KG1 (cell line): ENCODE measurements around the gene HINT1.
"Not testable (repeated sequence)": the region's sequence is repeated elsewhere in the genome, so short reads cannot be mapped to it uniquely, and the experiment has no call there.

Experiments
- DNase-seq: peaks from one replicate; lab custom pipeline; 2025; lab: John Stamatoyannopoulos, UW

Gene HINT1

DNA sequence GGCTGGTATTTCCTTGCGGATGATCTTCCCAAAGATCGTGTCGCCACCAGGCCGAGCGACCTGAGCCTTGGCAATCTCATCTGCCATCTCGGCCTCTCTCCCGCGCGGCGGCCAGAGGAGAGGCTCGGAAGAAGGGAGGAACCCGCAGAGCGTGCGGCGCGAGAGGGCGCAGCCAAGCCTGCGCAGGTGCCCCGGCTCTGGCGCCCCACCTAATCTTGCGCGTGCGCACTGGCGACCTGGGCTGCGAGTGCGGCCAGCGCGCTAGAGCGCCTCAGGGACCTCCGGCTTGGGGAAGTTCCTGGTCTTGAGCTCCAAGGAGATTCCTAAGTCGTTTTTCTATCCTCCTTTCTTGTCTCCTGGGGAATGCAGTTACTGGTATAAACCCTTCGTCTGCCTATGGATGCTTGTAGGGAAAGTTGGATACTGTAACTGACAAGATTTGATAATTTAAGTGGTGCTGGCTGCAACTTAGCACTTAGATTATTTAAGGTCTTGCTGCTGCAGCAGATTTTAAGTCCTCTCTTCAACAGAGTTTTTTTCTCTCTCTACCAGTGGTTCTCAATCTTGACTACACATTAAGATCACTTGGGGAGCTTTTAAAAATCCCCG lies at the start of gene HINT1:
Gene HINT1, minus strand, starts transcription at position 138 of the 609 bp plus-strand sequence. Its CDS starts 51 bp downstream, at position 87.
- DNase-seq = peak; percentile 53

DNA sequence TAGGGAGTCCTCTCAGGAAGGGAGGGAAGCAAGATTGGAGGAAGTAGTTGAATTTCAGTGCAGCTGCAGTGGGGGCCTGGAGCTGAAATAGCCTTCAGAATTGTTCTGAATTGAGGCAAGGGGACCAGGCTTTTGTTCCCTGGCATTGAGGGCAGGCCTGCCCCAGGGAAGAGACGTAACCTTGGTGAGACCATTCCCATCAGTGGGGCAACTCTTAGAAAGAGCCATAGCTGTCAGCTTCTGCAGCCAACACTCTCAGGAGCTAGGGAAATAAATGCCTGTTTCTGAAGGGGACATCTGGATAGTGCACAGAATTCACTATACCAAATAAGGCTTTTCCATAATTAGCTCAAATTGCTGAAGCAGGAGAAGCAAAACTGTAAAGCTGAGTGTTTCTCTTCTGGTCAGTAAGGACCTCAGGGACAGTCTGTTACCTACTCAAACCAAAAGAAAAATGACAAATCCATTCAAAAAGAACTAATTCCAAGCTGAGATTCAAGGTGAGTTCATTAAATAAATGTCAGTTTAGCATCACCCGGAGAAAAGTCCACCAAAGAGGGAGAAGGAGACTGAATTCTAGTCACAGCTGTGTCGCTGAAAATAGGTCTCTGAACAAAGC lies 49.7 kb upstream of the HINT1 start:
- no peak for DNase-seq

DNA sequence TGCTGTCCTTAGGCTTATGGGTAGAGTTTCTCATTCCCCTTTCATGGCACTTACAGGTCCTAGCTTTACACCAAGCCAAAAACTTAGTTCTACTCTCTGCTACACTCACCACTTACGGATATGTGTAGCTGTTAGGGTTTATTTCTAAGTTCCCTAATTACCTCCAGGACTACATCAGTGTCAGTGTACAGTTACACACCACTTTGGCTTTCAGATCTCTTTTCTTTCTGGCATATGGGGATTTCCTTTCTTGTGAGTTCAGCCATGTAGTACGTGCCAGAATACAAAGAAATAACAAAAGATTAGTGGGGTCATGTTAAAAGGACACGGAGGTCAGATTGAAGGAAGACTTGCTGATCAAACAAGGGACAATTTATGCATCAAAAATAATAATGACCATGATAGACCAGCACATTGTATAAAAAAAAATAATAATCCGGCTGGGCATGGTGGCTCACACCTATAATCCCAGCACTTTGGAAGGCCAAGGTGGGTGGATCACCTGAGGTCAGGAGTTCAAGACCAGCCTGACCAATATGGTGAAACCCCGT lies 47.5 kb upstream of the HINT1 start:
- no peak for DNase-seq

DNA sequence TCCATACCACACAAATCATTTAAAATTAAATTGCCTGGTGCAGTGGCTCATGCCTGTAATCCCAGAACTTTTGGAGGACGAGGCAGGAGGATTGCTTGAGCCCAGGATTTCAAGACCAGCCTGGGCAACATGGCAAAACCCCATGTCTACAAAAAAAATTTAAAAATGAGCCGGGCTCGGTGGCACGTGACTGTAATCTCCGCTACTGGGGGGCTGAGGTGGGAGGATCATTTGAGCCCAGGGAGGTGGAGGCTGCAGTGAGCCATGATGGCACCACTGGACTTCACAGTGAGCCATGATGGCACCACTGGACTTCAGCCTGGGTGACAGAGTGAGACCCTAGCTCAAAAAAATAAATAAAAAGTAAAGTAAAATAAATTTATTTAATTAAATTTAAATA lies 46.6 kb upstream of the HINT1 start:
- DNase-seq = no peak

DNA sequence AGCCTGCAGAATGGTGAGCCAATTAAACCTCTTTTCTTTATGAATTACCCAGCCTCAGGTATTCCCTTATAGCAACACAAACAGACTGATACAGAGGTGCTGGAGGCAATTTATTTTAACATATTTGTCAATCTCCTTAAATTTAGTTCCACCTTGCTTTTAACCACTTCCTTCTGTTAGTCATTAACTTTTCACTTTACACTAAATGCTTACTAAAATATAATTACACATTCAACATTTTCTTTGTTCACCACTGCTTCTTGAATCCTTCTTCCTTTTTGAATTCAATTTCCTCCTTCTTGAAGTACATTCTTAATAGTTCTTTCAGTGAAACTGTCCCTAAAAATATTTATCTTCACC lies 45.1 kb upstream of the HINT1 start:
- no peak for DNase-seq

DNA sequence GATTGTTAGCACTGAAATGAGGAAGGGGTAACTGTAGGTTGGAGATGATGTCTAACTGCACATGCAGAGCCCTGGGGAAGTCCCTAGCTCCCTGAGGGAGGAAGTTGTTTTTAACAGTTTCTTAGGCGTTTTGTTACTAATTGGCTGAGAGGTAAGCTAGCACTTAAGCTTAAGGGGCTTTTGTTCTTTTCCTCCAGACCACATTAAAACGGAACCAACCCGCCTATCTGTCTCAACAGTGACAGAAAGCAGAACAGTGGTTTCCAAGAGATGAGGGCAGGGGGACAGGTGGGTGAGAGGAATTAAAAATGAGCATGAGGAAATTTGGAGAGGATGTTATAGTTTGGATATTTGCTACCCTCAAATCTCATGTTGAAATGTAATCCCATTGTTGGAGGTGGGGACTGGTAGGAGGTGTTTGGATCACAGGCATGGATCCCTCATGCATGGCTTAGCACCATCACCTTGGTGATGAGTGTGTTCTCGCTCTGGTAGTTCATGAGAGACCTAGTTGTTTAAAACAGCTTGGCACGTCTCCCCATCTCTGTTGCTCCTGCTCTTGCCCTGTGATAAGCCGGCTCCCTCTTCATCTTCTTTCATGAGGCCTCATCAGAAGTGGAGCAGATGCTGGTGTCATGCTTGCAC lies 44.6 kb upstream of the HINT1 start:
- DNase-seq = peak; percentile 9

DNA sequence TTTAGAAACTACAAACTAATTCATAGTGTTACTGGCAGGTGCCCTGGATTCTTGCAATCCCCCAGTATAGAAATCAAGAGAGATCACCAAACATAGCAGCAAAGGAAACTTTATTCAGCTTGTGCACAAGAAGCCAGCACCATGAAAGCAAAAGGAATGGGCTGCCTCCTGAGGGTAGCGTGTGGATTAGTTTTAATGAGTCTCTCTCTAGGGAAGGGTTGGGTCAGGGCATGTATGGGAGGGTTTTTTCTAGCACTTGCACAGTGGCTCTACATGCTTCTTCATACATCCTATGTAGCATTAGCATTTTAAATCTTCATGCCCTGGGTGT lies 44.1 kb upstream of the HINT1 start:
- DNase-seq = no peak

DNA sequence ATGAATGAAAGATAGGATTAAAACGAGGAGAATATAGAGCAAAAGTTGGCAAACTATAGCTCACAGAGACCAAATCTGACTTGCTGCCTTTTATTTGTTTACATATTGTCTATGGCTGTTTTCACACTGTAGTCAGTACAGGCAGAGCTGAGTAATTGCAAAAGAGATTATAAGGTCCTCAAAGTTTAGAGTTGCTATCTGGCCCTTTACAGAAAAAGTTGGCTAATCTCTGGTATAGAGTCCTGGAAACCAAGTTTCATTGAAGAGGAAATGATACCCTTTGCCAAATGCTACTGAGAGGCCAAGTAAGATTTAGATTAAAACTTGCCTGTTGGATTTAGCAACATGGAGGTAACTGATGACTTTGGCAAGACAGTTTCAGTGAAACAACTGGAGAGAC lies 41.7 kb upstream of the HINT1 start:
- DNase-seq = no peak

DNA sequence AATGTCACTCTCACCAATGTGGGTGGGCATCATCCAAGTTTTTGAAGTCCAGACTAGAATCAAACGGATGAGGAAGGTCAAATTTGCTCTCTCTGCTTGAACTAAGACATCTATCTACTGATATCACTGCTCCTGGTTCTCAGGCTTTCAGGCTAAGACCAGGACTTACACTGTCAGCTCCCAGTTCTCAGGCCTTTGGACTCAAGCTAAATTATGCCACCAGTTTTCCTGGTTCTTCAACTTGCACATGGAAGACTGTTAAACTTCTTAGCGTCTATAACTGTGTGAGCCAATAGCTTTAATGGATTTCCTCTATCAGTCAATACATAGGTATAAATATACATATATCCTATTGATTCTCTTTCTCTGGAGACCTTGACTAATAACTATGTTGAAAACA lies 41.0 kb upstream of the HINT1 start:
- DNase-seq = no peak

DNA sequence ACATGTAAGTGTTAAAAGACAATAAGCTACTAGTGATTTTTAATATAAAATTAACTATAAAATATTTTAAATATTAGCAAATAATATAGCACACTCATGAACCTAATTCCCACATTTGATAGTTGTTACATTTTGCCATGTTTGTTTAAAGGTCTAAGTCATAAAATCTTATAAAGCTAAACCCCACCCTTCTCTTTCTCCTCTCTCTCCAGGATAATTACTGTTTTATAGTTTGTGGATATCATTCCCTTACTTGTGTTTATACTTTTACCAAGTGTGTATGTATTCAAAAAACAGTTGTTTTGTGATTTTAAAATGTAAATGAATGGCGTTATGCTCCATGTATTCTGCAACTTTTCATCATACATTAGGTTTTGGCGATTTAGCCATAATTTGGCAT lies 39.9 kb upstream of the HINT1 start:
- DNase-seq = no peak

DNA sequence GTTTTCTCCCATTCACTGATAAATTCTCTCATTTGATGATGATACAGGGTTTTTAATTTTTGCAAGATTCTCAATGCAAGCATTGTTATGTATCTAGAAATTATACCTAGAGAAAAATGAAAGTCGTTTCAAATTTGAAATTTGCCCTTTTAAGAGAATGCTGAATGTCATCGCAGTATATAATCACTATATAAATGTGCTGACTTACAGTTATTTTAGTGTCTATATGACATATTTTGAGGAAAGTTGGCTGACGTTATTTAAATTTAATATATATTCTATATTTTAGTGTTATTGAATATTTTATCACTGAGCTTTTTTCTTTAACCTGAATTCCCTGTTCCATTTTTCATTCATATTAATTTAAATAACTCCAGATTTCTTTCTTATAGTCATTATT lies 35.5 kb upstream of the HINT1 start:
- no peak for DNase-seq

DNA sequence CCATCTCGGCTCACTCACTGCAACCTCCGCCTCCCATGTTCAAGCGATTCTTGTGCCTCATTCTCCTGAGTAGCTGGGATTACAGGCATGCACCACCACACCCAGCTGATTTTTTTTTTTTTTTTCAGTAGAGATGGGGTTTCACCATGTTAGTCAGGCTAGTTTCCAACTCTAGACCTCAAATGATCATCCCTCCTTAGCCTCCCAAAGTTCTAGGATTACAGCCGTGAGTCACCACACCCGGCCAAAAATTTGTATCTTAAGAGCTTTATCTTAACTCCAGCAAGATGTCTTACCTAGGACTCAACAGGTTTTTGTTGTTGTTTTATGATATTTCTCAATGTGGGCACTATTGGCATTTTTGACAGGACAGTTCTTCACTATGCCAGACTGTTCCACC lies 33.6 kb upstream of the HINT1 start:
- no peak for DNase-seq

DNA sequence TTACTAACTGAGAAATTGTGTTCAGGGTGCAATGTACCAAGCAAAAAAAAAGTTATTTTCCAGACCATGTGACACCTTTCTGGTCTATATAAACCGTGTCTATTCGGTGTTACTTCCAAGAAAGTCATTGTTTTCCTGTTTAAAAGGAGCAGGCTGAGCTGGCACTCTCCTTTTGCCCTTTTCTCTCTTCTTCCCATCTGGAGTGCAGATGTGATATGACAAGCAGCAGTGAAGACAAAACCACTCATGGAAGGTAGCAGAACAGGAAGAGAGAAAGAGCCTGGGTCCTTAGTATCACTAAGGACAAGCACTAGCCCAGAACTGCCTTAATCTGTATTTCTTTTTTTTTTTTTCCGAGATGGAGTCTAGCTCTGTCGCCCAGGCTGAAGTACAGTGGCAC lies 31.3 kb upstream of the HINT1 start:
- DNase-seq = no peak

DNA sequence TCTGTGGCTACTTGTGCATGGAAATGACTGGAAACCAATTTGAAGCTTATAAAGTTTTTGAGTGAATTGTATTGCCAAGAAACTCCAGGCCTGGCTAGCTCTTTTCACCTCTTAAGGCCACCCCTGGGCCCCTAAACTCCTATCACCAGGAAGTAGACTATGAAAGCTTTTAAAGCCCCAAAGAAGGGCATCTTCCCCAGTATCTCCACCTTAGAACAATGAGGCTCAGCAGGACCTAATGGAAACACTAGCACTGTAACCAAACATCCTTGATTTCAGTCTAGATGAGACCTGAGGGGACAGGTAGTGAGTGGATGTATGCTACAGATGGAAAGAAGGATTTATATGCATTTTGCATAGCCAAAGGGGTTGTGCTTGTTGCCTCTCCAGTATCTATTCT lies 30.6 kb upstream of the HINT1 start:
- DNase-seq = no peak

DNA sequence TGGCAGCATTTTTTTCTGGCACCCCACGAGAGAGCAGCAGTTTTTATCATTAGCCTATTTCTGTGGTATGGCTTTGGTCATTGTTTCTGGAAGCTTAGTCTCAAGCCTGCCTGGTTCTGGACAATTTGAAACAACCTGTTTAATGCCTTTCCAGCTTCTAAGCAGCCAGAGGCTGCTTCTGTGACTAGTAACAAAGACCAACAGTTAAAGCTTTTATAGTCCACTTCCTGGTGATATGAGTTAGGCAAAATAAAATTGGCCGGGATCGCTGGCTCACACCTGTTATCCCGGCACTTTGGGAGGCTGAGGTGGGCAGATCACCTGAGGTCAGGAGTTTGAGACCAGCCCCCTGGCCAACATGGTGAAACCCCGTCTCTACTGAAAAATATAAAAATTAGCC lies 29.7 kb upstream of the HINT1 start:
- no peak for DNase-seq

DNA sequence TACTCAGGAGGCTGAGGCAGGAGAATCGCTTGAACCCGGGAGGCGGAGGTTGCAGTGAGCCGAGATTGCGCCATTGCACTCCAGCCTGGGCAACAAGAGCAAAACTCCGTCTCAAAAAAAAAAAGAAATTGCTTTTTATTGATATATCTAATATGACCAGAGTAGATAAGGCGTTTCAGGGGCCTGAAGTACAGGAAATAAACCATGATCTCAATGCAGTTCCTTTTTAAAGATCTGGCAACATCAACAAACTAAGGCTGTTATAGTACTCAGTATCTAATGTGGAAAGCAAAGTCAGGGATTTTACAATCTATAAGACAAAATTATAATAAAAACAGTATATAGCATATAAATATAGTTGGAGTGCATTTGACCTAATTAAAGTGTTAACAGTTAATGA lies 28.8 kb upstream of the HINT1 start:
- DNase-seq = not testable (repeated sequence)

DNA sequence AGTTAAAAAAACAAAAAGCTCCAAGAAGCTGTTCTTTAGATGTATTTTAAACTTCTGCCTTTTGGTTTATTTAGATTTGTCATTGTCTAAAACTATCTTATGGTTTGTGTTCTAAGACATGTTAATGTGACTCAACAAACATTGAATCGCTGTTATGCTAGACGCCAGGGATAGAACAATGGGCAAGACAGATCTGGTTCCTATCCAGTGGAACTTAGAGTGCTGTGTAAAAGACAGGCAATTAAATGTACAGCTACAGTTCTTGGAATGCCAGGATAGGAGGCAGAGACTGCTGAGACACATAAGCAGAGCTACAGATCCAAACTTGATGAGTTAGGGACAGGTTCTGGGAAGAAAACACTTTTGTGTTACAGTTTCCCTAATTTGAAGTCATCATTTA lies 28.1 kb upstream of the HINT1 start:
- no peak for DNase-seq

DNA sequence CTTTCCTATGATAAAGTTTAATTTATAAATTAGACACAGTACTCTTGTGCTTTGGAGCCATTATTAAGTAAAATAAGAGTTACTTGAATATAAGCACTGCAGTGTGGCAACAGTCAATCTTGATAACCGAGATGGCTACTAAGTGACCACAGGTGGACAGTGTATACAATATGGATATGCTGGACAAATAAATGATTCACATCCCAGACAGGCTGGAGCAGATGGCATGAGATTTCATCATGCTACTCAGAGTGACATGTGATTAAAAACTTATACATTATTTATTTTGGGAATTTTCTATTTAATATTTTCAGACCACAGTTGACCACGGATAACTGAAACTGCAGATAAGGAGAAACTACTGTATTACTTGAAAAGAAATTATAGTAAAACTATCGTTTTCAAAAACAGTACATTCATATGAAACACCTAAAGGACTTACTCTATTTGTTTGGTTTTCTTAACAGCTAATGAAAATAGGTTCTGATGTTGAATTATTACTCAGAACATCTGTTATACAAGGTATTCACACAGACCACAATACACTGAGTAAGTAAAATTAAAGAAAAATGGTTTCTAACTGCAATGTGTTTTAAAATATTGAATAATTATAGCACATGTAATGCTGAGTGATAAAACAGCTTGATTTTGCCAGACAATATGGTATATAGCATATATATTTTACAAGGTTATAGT lies 21.7 kb upstream of the HINT1 start:
- no peak for DNase-seq

DNA sequence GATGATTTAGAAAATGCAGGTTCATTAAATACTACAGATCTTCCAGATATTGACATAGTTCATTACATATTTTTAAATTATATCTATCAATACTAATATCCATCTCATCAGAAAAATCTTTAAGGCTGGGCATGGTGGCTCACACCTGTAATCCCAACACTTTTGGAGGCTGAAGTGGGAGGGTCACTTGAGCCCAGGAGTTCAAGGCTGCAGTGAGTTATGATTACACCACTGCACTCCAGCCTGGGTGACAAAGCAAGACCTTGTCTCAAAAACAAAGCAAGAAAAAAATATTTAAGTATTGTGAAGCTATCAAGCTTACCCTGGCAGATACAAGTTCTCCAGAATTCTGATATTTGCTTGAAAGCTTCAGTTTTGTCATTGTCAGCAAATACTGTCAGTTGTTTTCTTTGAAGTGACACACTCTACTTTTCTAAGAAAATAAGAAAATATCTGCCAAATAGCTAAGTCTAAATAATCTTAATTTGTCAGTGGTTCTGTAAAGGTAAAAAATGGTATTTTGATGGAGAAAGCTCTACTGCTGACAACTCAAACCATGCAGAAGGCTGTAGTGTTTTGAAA lies 20.6 kb upstream of the HINT1 start:
- no peak for DNase-seq

DNA sequence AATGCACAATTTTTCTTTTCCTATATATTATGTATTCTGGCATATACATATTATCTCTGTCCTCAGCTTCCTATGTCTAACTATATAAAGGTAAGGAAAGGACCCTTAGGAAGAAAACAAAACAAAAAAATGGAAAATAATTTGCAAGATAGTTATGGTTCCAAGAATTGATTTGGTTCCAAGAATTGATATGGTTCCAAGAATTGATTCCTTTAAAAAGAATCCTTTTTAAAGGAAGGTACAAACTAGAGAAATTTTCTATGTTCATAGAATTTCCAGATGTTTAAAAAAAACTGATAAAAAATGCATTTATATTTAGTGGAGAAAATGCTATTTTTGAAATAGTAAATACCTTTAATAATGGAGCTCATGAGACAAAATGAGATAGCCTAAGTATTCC lies 17.8 kb upstream of the HINT1 start:
- DNase-seq = no peak

DNA sequence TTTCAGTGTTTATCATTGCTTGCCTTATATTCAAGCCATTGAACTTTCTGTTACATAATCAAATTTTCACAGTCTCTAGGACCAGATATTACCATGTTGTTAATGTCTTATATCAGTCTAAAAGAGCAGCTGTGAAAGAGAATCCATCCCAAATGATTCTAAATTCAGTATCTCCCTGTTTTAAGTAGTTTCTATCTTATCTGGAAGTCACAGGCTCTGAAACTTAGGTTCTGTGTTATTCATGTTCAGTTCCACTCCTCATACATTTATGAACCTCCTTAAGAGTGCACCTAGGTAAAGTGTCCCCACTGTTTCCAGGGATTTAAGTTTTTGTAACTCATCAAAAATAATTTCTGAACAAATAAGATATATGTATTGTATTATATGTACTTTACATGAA lies 15.4 kb upstream of the HINT1 start:
- DNase-seq = no peak

DNA sequence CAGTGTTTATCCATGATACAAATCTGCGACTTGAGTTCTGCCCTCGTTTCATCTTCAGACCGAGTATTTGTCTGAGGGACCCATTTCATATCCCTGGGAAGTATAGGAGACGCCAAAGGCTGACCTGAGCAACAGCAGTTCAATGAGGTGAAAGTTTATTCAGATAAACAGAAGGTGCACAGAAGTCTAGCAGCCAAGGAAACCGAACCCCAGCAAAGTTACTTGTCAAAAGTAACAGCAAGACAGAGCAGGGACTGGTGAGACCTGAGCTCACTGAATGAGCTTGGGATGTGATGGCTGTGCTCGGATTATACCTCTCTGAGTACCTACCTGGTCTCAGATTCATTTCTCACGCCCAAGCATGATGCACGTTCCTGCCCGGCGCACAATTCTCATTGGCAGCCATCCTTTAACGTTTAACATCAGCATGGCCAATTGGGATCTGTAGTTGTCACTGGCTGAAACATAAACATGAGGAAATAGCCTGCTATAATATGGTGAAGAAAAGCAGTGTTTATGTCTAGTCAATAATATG lies 6.3 kb upstream of the HINT1 start:
- no peak for DNase-seq
